GM19395 (cell line): Measurements from ENCODE around the gene CDKN1C.
"Not testable (repeated sequence)": the region's sequence is repeated elsewhere in the genome, so short reads cannot be mapped to it uniquely, and the experiment has no call there.

Experiments used
- ATAC-seq: cut with Tn5 transposase; IDR thresholded peaks from one replicate; pipeline ENCODE4 v1.9.1; 2021; ENCODE audit warnings: mild to moderate bottlenecking, moderate library complexity; ENCODE audit not compliant: unreplicated experiment

CDKN1C gene

GRCh38 chr11:2909133-2909902 lies 23.7 kb upstream of the CDKN1C start:
- ATAC-seq = no peak

GRCh38 chr11:2908130-2908529 lies 22.6 kb upstream of the CDKN1C start:
- ATAC-seq = no peak

- ATAC-seq = not testable (repeated sequence)
Observed at GRCh38 chr11:2905299-2905698, 19.7 kb upstream of the CDKN1C start.

GRCh38 chr11:2904153-2905052 lies 18.8 kb upstream of the CDKN1C start:
- no peak for ATAC-seq

- ATAC-seq = no peak
Observed at GRCh38 chr11:2903672-2904011, 18.1 kb upstream of the CDKN1C start.

- ATAC-seq = peak; percentile 4
Observed at GRCh38 chr11:2902784-2903671, 17.5 kb upstream of the CDKN1C start.

GRCh38 chr11:2901854-2902783 lies 16.5 kb upstream of the CDKN1C start:
- peak; percentile 96 for ATAC-seq

GRCh38 chr11:2901196-2901796 lies 15.7 kb upstream of the CDKN1C start:
- ATAC-seq = no peak

GRCh38 chr11:2899080-2899783 lies 13.7 kb upstream of the CDKN1C start:
- no peak for ATAC-seq

- ATAC-seq = no peak
Observed at GRCh38 chr11:2898366-2899079, 12.9 kb upstream of the CDKN1C start.

- no peak for ATAC-seq
Observed at GRCh38 chr11:2897048-2897447, 11.5 kb upstream of the CDKN1C start.

GRCh38 chr11:2896047-2896446 lies 10.5 kb upstream of the CDKN1C start:
- no peak for ATAC-seq

GRCh38 chr11:2893935-2894334 lies 8.4 kb upstream of the CDKN1C start:
- no peak for ATAC-seq

- no peak for ATAC-seq
Observed at GRCh38 chr11:2892967-2893528, 7.5 kb upstream of the CDKN1C start.

- ATAC-seq = no peak
Observed at GRCh38 chr11:2892215-2892966, 6.8 kb upstream of the CDKN1C start.

- no peak for ATAC-seq
Observed at GRCh38 chr11:2891326-2892214, 6.0 kb upstream of the CDKN1C start.
